Measurements from ENCODE around the gene WDR49.

The WDR49 gene

DNA sequence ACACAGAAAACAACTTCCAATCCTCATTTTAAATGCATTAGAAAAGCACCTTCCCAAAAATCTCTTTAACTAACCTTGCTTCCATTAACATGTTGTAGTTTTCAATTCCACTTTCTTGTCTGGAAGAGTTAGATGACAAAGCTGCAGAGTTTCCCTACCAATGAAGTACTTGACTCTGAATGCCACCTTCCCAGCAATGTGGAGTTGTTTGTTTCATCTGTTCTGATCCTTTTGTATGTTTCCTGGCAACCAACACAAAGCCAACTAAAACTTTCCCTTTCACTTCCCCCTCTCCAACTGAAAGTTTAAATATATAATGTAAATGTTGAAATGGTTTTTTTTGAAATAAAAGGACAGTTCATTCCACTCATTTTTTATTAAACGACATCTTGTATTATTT lies at the start of gene WDR49:
Gene WDR49, minus strand, starts transcription at position 183 of the 400 bp plus-strand sequence. CDS start 517 bp downstream, outside the sequence.
- DNase-seq (ENCODE audit: low read depth in 2 of 2) = no peak

DNA sequence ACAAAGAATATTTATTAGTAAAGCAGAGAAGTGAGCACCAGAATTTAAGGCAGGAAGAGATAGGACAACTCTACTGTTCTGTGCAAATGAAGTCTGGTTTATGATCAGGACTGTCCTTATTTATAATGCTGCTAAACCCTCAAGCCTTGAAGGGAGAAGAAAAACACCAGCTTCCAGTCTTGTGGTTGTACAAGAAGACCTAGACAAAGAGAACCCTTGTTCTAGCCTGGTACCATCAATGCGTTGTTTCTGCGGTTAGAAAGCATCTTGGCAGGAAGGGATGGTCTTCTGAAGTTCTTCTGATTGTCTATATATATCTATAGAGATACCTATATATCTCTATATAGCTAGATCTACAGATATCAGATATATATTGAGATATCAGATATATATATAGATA lies 47.2 kb upstream of the WDR49 start:
- no peak for DNase-seq (ENCODE audit: low read depth in 2 of 2)

DNA sequence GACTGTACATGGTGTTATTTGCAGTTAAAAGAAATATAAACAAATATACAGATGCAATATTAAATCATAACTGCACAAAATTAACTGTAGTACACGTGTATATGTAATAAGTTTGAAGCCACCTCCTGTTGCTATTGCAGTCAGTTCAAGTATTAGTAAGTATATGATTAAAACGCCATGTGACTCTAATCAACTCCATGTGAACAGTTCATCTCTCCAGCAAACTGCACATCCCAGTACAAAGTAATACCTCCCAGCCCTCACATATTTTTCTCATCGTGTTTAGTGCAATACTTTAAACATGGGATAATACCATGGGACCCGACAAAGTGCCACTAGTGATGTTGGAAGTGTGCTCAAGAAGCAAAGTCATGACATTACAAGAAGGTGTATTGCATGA lies 46.3 kb upstream of the WDR49 start:
- no peak for DNase-seq (ENCODE audit: low read depth in 2 of 2)

DNA sequence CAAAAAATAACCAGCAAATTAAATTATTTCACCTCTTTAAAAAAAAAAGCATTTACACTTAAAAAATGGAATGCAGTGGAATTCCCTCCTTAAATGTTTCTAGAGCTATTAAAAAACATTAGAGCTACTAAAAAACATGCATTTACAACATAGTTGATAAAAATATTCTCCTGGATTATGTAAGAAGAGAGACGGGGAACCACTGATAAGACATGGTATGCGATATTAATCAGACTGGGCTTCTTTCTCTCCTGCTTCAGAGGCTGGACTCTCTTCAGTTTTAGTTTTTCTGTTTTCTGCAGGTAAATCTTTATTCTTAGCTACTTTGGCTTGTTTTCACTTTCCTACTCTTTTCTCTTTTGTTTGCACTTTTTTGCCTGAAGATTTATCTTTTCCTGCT lies 40.4 kb upstream of the WDR49 start:
- DNase-seq (ENCODE audit: low read depth in 2 of 2) = no peak

DNA sequence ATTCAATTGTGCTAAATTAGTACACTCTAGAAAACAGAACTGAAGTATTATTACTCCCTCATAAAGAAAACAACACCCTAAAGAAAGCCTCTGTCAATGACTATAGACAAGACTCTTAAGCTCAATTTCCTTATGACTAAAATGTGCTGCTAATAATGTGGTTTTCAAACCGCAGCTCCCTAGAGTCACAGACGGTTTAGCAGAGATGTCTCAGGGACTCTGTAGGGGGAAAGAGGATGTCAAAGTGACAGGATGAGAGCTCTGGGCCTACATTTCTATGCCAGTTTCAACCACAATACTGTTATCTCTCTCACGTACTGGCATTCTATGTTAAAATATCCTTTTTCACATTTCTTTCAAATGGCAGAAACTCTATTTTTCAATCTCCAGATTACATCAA lies 37.6 kb upstream of the WDR49 start:
- peak in 1 of 2 donors; percentile 3 for DNase-seq (ENCODE audit: low read depth in 2 of 2)

DNA sequence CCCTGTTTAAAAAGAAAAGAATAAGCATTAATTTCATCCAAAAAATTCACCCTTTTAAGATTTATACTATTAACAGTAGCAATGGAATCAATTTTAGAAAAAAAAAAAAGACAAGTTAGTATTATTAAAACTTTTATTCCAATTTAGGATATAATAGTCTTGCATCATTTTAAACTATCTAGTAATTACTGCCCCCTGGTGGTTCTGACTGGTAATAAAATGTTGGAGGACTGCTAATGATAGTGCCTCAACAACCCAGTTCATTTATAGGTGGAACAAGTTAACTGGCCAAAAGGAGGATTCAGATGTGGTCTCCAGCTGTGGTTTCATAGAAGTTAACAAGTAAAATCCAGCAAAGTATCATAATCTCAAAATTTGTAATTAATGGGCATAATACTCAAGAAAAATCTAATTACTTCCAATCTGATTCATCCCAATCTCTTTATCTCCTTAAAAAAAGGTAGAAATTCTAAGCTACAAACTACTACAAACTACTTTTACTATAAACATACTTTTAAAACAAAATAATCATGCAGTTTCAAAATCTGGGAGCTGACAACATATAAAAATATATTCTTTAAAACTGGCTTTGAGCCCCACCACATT lies 30.7 kb upstream of the WDR49 start:
- DNase-seq (ENCODE audit: low read depth in 2 of 2) = peak in 1 of 2 donors; percentile 54

DNA sequence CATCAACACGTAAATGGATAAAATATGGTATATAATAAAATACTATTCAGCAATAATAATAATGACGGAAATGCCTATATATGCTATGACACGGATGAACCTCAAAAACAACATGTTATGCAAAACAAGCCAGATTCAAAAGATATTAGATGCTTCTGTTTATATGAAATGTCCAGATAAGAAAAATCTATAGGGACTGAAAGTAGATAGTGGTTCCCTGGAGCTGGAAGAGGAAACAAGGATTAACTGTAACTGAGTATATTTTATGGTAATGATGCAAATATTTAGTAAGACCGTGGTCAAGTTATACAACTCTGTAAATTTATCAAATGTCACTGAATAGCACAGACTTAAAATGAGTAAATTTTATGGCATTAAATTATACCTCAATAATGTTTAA lies 25.8 kb upstream of the WDR49 start:
- DNase-seq (ENCODE audit: low read depth in 2 of 2) = no peak

DNA sequence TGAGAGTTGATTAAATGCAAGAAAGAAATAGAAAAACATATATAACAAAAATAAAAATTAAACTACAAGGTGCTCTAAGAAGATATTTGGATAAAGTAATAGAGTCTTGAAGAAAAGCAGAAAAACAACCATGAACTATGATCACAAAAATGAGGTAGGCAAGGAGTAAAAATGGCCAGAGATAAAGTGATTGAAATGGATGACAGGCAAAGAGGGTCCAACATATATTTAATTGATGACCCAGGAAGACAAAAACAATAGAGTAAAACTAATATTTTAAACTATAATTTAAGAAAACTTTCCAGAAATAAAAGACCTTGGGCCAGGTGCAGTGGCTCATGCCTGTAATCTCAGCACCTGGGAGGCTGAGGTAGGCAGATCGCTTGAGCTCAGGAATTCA lies 22.1 kb upstream of the WDR49 start:
- DNase-seq (ENCODE audit: low read depth in 2 of 2) = no peak

DNA sequence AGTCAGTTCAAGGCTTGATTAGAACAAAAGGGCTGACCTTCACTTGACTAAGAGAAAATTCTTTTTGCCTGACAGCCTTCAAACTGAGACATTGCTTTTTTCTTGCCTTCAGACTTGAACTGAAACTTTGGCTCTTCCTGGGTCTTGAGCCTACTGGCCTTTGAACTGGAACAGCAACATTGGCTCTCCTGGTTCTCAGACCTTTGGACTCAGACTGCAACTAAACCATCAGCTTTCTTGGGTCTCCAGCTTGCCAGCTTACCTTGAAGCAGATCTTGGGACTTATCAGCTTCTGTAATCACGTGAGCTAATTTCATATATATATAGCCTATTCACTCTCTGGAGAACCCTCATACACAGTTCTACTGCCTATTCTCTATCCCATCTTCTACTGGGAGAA lies 19.5 kb upstream of the WDR49 start:
- DNase-seq (ENCODE audit: low read depth in 2 of 2) = no peak

DNA sequence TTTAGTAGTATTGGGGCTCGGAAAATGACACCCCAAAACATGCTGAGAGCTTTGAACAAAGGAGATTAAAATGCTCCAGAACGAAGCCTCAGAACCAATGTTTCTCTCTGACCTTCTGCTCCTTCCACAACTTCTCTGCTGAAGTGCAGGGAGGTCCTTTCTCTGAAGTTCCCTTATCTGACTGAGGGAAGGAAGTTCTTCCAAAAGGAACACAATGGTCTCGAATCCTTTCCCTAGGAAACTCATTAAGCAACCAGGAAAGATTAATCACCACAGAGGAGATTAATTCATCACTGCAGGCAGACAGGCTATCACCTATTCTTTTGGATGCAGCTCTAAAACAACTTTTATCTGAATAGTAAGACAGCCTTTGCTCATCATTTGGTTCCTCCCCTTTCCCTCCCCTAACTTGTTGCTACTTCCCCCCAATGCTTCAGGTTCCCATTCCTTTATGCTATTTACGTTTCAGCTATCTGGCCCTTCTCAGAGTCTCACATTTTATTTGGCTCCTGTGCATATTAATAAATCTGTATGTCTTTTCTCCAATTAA lies 18.2 kb upstream of the WDR49 start:
- no peak for DNase-seq (ENCODE audit: low read depth in 2 of 2)

DNA sequence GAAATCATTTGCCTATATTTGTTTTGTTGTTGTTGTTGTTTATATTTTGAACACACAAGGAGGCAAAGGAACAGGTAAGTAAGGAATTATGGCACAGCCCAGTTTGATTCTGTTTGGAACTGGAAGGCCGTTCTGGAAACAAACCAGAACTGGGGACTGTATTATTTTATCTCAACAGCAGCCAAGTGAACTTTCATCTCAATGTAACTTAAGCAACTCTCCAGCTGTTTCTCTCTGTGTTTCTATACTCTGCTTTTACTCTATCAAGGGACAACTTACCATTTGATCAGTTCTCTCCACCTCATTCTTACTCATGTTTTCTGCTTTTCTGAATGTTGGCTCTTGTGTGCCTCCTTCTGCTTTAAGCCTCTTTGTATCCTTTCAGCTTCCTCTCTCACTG lies 16.0 kb upstream of the WDR49 start:
- no peak for DNase-seq (ENCODE audit: low read depth in 2 of 2)

DNA sequence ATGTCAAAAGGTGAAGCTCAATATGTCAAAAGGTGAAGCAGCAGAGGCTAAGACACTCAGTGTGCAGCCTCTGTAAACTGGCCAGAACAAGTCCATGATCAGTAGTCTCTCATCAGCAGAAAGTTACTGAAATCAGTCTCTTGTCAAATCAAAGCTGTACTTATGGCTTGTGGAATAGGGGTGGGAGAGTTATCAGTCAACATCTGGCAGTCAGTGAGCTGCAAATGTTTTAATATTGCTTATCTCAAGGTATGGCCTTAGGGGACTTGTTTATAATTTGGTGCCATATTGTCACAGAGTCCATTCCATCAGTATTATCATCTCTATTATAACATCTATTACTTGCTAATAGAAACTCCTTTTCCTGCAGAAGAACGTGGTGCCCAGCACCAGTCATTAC lies 14.9 kb upstream of the WDR49 start:
- DNase-seq (ENCODE audit: low read depth in 2 of 2) = no peak

DNA sequence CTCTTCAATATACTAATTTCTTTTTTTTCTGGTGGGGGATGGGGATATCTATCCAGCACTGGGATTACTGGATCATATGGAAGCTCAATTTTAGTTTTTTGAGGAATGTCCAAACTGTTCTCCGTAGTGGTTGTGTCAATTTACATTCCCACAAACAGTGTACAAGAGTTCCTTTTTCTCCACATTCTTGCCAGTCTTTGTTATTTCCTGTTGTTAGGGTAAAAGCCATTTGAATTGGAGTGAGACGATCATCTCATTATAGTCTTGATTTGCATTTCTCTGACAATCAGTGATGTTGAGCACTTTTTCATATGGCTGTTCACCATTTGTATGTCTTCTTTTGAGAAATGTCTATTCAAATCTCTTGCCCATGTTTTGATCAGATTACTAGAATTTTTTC lies 12.8 kb upstream of the WDR49 start:
- DNase-seq (ENCODE audit: low read depth in 2 of 2) = no peak

DNA sequence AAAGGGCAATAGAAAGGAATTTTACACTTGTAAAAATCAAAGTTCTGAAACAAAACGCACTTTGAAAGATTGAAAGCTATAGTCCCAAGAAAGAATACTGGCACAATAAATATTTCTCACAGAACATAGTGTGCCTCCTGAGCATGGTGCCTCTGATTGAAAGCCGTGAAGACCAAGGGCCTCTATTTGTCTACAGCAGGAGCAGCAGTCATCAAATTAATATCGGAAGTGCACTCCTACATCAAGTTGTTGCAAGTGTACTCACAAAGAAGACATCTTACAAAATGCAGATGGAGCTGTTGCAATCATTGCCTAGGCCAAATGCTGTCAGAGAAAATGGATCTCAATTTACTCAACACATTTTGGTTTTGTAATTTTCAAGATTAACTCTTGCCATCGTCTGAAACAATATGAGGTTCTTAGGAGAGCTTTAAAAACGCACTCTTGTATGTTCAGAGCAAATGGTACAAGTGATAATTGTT lies 9.2 kb upstream of the WDR49 start:
- no peak for DNase-seq (ENCODE audit: low read depth in 2 of 2)

DNA sequence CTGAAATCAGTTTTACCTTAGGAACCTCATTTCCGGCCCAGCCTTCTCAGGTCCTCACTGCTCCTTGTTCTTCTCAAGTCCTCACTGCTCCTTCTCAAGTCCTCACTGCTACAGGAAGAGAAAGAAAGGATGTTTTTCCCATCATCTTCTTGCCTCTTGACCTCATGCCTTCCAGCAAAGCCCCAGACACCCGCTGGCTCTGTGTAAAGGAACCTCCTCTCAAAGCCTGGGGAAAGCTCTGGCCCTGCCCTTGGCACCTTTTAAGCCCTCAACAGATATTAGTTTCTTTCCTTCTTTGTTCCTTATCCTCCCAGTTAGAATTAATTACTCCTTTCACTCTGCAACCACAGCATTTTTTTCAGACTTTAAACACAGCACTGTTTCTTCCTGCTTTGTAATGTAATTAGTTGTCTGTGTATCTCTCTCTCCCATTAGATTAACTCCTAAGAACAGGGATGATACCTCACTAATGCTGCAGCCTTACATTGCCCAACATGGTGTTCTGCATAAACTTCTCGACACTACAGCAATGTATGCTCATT lies 4.0 kb upstream of the WDR49 start:
- DNase-seq (ENCODE audit: low read depth in 2 of 2) = no peak

DNA sequence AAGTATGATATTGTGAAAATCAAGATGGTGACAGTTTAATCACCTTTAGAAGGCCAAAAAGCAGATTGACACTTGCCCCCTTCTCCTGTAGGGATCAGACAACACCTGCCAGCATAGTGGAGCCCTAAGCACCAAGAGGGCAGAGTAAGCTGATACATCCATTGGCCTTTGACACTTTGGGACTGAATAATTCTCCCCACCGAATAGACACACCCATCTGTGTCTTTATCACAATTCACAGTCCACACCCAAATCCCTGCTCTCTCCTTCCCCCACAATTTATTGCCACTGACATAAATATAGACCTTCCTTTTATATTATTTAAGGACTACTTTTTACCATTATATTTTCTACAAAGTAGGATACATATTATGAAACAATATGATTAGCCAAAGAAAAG lies 3.1 kb upstream of the WDR49 start:
- no peak for DNase-seq (ENCODE audit: low read depth in 2 of 2)

DNA sequence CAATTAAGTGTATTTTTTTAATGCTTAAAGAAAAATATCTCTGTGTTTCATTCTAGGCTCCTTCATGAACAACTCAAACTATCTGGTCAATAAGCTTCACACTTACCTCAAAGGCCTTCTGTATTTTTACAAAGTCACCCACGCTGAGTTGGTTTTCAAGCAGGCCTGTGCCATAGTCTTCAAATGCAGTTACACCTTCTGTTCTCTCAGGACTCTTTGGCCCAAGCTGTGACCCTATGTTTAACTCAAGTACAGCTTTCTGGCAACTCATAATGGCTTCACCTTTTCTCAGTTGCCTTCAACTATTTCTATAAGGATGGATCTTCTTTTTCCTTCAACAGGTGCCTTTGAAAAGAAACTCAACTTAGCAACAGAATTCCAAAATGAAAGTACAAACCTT lies 587 bp downstream of the WDR49 start:
- no peak for DNase-seq (ENCODE audit: low read depth in 2 of 2)

DNA sequence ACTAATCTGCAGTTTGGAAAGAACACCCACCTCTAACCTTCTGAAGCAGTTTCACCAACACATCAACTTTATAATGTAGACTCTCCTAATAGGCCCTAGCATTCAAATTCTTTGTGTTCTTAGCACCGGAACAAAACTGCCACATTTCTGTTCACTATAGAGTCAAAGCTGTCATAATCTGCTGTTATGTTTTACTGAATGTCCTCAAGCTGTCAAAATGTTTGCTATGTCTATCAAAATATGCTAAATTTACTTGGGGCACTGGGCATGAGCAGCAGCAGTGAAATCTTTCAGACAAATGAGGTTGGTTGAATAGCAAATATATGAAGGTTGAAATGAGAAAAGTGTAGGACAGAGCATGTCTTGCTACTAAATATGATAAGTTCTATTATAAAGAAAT lies 1.9 kb downstream of the WDR49 start:
- DNase-seq (ENCODE audit: low read depth in 2 of 2) = no peak

DNA sequence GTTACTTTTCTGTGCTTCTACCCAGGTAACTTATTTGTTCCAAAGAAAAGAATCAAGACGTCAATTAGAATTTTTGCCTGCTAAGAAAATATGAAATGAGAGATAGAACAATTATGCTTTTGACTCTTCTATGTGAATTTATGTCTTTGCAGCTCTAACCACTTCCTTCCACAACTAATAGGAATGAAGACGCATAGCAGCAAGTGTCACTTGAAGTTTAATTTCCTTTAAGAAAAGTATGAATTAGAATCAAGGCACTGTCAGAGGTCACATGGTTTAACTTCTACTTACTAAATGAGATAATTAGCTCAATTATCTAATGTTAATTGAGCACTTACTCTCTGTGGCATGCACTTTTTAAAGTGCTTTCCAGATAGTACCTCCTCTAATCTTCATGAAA lies 3.3 kb downstream of the WDR49 start:
- DNase-seq (ENCODE audit: low read depth in 2 of 2) = no peak

DNA sequence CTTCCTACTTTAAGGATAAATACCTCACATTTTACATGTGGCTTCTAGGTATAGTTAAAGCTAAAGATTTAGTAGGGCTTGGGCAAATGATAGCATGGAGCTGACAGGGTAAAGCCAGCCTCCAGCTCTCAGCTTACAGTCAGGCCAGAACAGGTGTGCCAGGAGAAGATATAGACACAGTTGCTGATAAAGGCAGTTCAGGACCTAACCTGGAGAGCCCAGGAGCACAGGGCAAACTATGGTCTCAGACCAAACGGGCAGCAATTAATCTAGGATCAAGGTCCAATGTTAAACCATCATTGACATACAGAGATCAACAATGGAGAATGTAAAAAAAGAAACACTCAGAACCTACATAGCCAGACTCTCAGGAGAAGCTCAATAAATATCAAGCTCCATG lies 4.0 kb downstream of the WDR49 start:
- no peak for DNase-seq (ENCODE audit: low read depth in 2 of 2)

DNA sequence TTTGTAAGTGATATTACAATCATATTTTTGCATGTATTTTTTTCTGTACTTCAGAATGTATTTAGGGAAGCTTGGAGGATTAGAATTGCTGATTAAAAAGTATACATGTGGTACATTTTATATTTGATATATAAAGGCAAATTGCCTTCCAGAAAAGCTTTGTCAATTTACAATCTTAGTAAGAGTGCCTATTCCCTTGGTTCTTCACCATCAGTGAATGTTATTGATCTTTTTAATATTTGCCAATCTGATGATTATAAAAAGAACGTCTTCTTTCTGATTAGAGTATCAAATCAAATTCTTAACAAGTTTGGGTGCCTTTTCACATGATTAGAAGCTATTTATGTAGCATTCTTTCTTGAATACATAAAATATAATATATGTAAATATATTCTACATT lies 9.1 kb downstream of the WDR49 start:
- no peak for DNase-seq (ENCODE audit: low read depth in 2 of 2)

DNA sequence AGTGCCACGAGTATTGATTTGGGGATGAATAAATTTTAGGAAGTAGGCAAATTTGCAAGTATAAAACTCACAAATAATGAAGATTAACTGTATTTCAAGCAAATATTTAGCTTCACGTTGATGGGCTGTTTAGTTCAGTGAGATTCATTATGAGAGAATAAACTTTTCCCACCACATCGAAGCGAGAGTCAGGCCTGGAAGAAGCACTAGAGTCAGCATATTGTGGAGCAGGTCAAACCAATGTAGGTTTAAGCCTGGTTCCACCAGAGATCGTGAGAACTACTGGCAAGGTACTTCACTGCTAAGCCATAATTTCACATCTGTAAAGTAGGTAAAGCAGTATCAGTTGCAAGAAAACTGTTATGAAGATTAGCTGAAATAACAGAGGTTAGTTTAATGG lies 22.3 kb downstream of the WDR49 start:
- DNase-seq (ENCODE audit: low read depth in 2 of 2) = no peak

DNA sequence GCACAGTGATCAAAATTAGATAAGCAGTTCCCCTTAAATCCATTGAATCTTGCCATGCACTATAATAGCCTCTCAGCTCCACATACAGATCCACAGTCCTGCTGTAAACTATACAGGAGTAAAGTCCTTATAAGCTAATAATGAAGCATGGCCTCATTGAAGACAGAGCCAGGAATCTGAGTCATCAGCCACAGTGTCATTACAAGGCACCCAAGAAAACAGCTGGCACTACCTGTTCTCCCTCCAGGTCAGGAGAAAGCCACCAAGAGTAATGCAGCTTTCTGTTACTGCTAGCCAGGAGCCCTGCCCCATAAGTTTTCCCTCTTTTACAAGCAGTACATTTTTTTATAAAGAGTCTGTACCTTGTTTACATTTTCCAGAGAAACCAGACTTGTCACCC lies 27.3 kb downstream of the WDR49 start:
- no peak for DNase-seq (ENCODE audit: low read depth in 2 of 2)

DNA sequence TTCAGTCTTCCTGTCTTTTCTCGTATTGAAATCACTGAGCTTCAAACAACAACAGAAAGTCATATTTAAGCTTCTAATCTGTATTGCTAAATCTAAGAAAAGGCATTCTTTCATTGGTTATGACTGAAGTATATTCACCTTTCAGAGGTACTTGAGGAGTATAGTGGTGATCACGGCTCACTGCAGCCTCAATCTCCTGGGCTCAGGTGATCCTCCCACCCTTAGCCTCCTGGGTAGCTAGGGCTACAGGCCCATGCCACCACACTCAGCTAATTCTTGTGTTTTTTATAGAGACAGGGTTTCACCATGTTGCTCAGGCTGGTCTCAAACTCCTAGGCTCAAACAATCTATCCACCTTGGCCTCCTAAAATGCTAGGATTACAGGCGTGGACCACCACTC lies 38.7 kb downstream of the WDR49 start:
- no peak for DNase-seq (ENCODE audit: low read depth in 2 of 2)

Data from stimulated activated CD4-positive, alpha-beta T cell treated with anti-CD3 and anti-CD28 coated beads, Interleukin-1b, Interleukin-23, amount 100 ng/mL, for 4 hours (primary cell).